Activated CD8-positive, alpha-beta memory T cell treated with anti-CD3 and anti-CD28 coated beads, Interleukin-2, amount 10 ng/mL, durations not matched to agents 7 days and 5 days (primary cell): ENCODE data around the gene TSPAN9. TPM values are rescaled to one million over a fixed set of nuclear protein-coding genes. Genes with fewer than 3 reads are reported as not detected.

ENCODE experiments used
- ATAC-seq: fragments of 150-1000 bp; cut with Tn5 transposase; one replicate; pipeline ENCODE4 v1.10.0; 2021; ENCODE audit warnings: moderate library complexity
- CTCF ChIA-PET: fragments of 350-600 bp; sonication (Branson Sonifier 250); formaldehyde crosslinking; loops from one replicate; lab custom pipeline; 2021; ENCODE audit warnings: antibody characterized with exemption; lab: Charles Lee
- DNase-seq: peaks from one replicate; pipeline ENCODE4 v3.0.0-alpha.2; 2020
- H3K27ac Mint-ChIP-seq: one replicate; pipeline ENCODE4 v1.8.0; 2021; ENCODE audit warnings: mild to moderate bottlenecking, mixed read lengths
- H3K27me3 Mint-ChIP-seq: one replicate; pipeline ENCODE4 v1.8.0; 2021; ENCODE audit warnings: mixed read lengths
- H3K36me3 Mint-ChIP-seq: one replicate; pipeline ENCODE4 v1.8.0; 2021; ENCODE audit warnings: mild to moderate bottlenecking, mixed read lengths
- H3K4me1 Mint-ChIP-seq: one replicate; pipeline ENCODE4 v1.8.0; 2021; ENCODE audit warnings: mixed read lengths
- H3K4me3 Mint-ChIP-seq: one replicate; pipeline ENCODE4 v1.8.0; 2021; ENCODE audit warnings: mild to moderate bottlenecking, moderate library complexity, mixed read lengths
- H3K9me3 Mint-ChIP-seq: one replicate; pipeline ENCODE4 v1.8.0; 2022; ENCODE audit warnings: low read depth, mixed read lengths
- total RNA-seq, 2 experiments: library from RNA; stranded (reverse); gene quantifications; one replicate each; pipeline ENCODE4 v1.2.3, GENCODE V29; 2021

TSPAN9 gene
- not detected for total RNA-seq

DNA sequence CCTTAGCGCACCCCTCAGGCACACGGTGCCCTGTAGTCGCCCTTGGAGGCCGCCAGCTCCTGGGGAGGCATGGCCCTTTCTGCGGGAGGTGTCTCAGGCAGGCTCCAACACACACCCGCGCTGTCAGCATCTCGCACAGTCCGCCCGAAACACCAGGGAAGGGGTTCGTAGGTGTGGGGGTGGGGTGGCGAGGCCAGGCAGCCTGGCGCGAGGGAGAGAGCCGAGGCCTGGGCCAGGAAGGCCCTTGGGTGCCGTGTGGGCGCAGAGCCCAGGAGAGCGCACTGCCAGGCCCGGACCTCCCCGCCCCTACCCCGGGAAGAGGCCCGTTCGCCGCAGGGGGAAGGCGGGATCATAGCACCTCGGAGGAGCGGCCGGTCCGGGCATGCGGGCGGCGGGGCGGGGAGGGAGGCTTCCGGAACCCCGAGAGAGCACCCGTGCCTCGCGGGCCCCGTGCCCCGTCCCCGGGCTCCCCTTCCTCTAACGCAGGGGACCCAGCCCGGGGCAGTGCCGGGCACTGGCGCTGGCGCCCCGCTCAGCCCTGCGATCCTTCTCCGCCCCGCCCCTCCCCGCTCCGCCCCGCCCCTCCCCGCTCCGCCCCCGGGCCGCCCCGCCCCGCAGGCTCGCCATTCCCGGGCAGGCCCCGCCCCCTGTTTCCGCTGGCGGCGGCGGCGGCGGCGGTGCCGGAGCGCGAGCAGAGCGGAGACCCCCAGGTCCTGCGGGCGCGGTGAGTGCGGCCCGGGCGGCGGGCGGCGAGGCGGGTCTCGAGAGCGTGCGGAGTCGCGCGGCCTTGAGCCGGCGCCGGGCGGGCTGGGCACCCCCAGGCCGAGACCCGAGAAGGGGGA is at the start of gene TSPAN9:
TSS of gene TSPAN9 (plus strand) at position 650 of the 842 bp plus-strand sequence. CDS start 123,815 bp downstream, outside the sequence.
- CTCF ChIA-PET, result interaction anchor here (0.7 to 1.4 kb wide), 4 partner anchors 46 to 231 kb away, joined by 3 to 5 read pairs (median 3); no protein-coding TSS in a partner anchor
- Mint-ChIP-seq H3K4me3 (peak within 1 kb of the TSS; percentile 71), H3K4me1 (peaks cover 11% of the 10 kb centered on the region), H3K27me3 (peaks cover 22% of the 10 kb centered on the region), H3K27ac (no peak within 1 kb of the TSS), H3K36me3 (no peaks in the 10 kb centered on the region), H3K9me3 (no peaks in the 10 kb centered on the region)
- ATAC-seq (peak; percentile 88), DNase-seq (peak; percentile 58)

DNA sequence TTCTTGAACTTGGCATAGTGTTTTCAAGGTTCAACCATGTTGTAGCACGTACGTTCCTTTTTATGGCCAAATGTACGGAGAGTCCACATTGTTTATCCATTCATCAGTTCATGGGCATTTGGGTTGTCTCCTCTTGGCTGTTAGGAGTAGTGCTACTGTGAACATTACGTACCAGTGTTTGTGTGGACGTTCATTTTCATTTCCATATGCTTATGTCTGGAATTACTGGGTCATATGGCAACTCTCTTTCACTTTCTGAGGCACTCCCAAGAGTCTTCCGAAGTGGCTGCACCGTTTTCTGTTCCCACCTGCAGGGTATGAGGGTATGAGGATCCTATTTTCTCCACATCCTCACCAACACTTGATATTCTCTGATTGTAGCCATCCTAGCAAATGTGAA is 49.1 kb upstream of the TSPAN9 start:
- no peaks in the 10 kb centered on the region for H3K9me3 Mint-ChIP-seq
- H3K4me1 Mint-ChIP-seq, result no peaks in the 10 kb centered on the region
- no peaks in the 10 kb centered on the region for H3K36me3 Mint-ChIP-seq
- ATAC-seq (no peak), DNase-seq (no peak)
- H3K27me3 Mint-ChIP-seq, result peaks cover 5% of the 10 kb centered on the region
- CTCF ChIA-PET, result no interaction called here
- H3K27ac Mint-ChIP-seq, result no peak overlapping the region
- H3K4me3 Mint-ChIP-seq, result no peak overlapping the region

GRCh38 chr12:3030821-3031429 is 46.3 kb upstream of the TSPAN9 start:
- no peaks in the 10 kb centered on the region for H3K9me3 Mint-ChIP-seq
- H3K36me3 Mint-ChIP-seq, result no peaks in the 10 kb centered on the region
- H3K27me3 Mint-ChIP-seq, result peaks cover 5% of the 10 kb centered on the region
- H3K4me1 Mint-ChIP-seq, result no peaks in the 10 kb centered on the region
- CTCF ChIA-PET, result no interaction called here
- H3K27ac Mint-ChIP-seq, result no peak overlapping the region
- no peak for DNase-seq
- H3K4me3 Mint-ChIP-seq, result no peak overlapping the region
- no peak for ATAC-seq

- Mint-ChIP-seq H3K4me1 (no peaks in the 10 kb centered on the region), H3K27ac (no peak overlapping the region)
Observed at GRCh38 chr12:3032161-3032560, 45.0 kb upstream of the TSPAN9 start.

GRCh38 chr12:3032770-3033538 is 44.2 kb upstream of the TSPAN9 start:
- Mint-ChIP-seq H3K4me1 (no peaks in the 10 kb centered on the region), H3K9me3 (no peaks in the 10 kb centered on the region), H3K27me3 (peaks cover 2% of the 10 kb centered on the region), H3K4me3 (no peak overlapping the region), H3K36me3 (no peaks in the 10 kb centered on the region), H3K27ac (no peak overlapping the region)
- CTCF ChIA-PET, result no interaction called here
- DNase-seq, result no peak
- ATAC-seq, result no peak

More at GRCh38 chr12:3032161-3032560, 45.0 kb upstream of the TSPAN9 start:
- H3K9me3 Mint-ChIP-seq, result no peaks in the 10 kb centered on the region
- H3K27me3 Mint-ChIP-seq, result peaks cover 2% of the 10 kb centered on the region
- H3K4me3 Mint-ChIP-seq, result no peak overlapping the region
- CTCF ChIA-PET, result no interaction called here
- H3K36me3 Mint-ChIP-seq, result no peaks in the 10 kb centered on the region
- DNase-seq (no peak), ATAC-seq (no peak)

DNA sequence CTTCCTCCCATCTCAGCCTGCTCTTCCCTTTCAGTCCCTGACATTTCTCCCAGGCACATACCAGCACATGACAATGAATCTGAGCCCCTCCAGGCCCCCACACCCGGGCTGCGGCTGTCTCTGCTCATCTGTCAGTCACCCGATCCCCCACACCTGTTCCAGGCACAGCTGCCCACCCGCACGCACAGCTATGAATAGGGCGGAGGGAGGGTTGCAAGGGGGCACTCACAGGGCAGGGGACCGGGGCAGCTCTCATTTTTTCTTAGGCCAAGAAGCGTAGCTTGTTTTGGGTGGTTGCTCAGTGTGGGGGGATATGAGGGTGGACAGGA is 43.7 kb upstream of the TSPAN9 start:
- Mint-ChIP-seq H3K9me3 (no peaks in the 10 kb centered on the region), H3K4me1 (no peaks in the 10 kb centered on the region), H3K27ac (no peak overlapping the region), H3K4me3 (no peak overlapping the region), H3K36me3 (no peaks in the 10 kb centered on the region), H3K27me3 (no peaks in the 10 kb centered on the region)
- no peak for ATAC-seq
- CTCF ChIA-PET, result interaction anchor here (0.9 kb wide), 1 partner anchor 128 kb away, joined by 4 read pairs; no protein-coding TSS in a partner anchor
- no peak for DNase-seq

- CTCF ChIA-PET, result interaction anchor here (0.9 to 1.2 kb wide), 5 partner anchors 11 to 266 kb away, joined by 3 to 4 read pairs (median 3); no protein-coding TSS in a partner anchor
- H3K9me3 Mint-ChIP-seq, result no peaks in the 10 kb centered on the region
- no peaks in the 10 kb centered on the region for H3K27me3 Mint-ChIP-seq
- DNase-seq, result peak; percentile 65
- ATAC-seq, result peak; percentile 81
- H3K27ac Mint-ChIP-seq, result no peak overlapping the region
- no peaks in the 10 kb centered on the region for H3K36me3 Mint-ChIP-seq
- no peaks in the 10 kb centered on the region for H3K4me1 Mint-ChIP-seq
- H3K4me3 Mint-ChIP-seq, result no peak overlapping the region
Observed at GRCh38 chr12:3034067-3034750, 43.0 kb upstream of the TSPAN9 start.

DNA sequence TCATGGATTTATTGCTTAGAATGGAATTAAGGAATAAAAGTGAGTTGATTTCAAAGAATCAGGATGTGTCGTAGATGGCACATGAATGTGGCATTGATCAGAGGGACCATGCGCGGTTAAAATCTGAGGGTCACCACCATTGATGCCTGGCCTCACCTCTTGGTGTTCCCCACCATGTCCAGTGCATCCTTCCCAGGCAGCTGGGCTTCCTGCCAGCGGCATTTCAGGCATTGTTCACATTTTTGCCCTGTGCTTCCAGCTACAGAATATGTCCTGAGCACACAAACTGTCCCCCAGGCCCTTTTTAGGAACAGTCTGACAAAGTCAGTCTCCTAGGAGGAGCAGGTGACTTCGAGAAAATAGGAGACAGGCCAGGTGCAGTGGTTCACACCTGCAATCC is 42.0 kb upstream of the TSPAN9 start:
- Mint-ChIP-seq H3K4me1 (no peaks in the 10 kb centered on the region), H3K27me3 (no peaks in the 10 kb centered on the region), H3K36me3 (no peaks in the 10 kb centered on the region), H3K4me3 (no peak overlapping the region), H3K27ac (no peak overlapping the region), H3K9me3 (no peaks in the 10 kb centered on the region)
- CTCF ChIA-PET, result interaction anchor here (1.2 kb wide), 2 partner anchors 10 to 265 kb away, joined by 3 read pairs; no protein-coding TSS in a partner anchor
- ATAC-seq (no peak), DNase-seq (no peak)

DNA sequence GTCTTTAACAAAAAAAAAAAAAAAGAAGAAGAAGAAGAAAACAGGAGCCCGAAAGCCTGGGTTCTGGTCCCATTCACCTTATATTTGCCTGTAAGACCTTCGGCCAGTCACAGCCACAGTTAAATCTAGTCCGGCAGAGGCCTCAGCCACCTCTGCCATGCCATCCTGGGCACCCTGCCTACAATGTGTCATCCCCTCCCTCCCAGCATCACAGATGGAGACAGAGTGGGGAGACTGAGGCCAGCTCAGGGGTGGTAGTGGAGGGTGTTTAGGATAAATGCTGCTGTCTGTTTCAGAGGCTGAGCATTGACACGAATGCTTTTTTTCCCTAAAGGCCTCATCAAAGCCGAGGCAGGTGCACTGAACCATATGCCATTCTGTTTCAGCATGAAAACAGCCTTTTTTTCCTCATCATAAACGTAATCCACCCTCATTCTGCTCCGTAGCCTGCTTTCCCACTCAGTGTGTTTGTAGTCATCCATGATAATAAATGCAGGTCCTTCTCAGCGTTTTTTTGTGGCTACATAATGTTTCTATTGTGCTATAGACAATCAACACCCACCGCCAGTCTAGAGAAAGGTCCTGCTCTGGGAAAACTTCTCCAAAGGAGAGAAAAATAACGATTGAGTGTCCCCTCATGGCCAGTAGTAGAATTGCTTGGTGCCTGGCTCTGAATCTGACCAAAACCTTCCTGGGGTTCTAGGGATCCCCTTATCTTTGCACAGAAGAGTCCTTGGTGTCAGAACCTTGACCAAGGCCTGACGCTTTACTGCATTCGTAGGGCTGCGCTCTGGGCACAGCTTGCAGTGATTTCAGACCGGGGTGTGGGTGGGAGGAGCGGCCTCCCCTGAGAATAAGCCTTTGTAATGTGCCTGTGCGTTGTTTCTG is 41.1 kb upstream of the TSPAN9 start:
- CTCF ChIA-PET, result no interaction called here
- Mint-ChIP-seq H3K27ac (no peak overlapping the region), H3K36me3 (no peaks in the 10 kb centered on the region), H3K27me3 (no peaks in the 10 kb centered on the region), H3K4me3 (no peak overlapping the region), H3K4me1 (no peaks in the 10 kb centered on the region), H3K9me3 (no peaks in the 10 kb centered on the region)
- DNase-seq (no peak), ATAC-seq (no peak)

DNA sequence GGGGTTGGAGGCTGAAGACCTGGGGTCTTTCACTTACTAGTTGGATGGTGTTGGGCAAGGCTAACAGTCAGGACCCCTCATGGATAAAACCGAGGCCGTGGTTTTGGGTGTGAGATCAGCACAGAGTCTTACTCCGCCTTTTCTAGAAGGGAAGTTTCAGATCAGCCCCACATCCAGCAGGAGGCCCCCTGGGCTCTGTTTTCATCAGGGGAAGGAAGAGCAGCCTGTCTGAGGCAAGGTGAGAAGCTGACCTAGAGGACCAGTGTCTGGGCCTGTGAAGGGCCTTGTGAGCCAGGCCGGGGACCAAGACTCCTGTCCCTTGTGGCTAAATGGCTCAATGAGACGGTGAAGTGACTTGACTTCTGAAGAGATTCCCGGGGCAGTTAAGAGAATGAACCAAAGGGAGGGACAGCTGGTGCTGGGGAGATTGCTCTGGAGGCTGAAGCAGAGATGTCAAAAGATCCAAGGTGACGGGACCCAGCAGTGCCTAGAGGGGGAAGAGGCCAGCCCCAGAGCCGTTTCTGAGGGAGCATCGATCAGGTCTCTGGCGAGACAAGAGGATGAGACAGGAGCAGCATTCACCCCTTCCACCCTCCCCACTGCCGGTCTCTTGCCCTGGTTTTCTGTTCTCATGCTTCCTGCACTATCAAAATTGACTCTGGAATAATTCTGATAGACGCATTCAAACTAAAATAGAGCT is 40.1 kb upstream of the TSPAN9 start:
- Mint-ChIP-seq H3K27ac (no peak overlapping the region), H3K4me3 (no peak overlapping the region), H3K4me1 (no peaks in the 10 kb centered on the region), H3K9me3 (no peaks in the 10 kb centered on the region), H3K36me3 (no peaks in the 10 kb centered on the region), H3K27me3 (peaks cover 5% of the 10 kb centered on the region)
- ATAC-seq (no peak), DNase-seq (no peak)
- CTCF ChIA-PET, result no interaction called here

DNA sequence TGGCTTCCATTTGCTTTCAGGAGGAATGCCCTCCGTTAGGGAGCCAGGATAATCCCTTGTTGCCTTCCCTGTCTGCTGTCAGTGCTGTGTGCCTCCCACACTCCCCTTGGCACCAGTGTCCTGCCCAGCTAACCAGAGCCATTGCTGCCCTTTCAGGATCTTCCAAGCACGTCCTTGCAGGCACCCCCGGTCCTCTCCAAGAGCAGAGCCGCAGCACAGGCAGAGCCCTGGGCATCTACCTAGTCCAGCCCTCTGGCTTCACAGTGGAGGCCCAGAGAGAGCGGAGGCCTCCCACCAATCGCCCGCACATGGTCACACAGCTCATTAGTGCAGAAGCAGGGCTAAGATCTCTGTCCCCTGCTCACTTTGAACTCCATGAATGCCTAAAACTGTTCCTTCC is 39.0 kb upstream of the TSPAN9 start:
- ATAC-seq (no peak), DNase-seq (no peak)
- peaks cover 12% of the 10 kb centered on the region for H3K27me3 Mint-ChIP-seq
- H3K4me1 Mint-ChIP-seq, result no peaks in the 10 kb centered on the region
- H3K27ac Mint-ChIP-seq, result no peak overlapping the region
- H3K36me3 Mint-ChIP-seq, result no peaks in the 10 kb centered on the region
- no peak overlapping the region for H3K4me3 Mint-ChIP-seq
- CTCF ChIA-PET, result no interaction called here
- H3K9me3 Mint-ChIP-seq, result no peaks in the 10 kb centered on the region
